ENCODE results near the gene PTPRD.

Gene PTPRD

DNA sequence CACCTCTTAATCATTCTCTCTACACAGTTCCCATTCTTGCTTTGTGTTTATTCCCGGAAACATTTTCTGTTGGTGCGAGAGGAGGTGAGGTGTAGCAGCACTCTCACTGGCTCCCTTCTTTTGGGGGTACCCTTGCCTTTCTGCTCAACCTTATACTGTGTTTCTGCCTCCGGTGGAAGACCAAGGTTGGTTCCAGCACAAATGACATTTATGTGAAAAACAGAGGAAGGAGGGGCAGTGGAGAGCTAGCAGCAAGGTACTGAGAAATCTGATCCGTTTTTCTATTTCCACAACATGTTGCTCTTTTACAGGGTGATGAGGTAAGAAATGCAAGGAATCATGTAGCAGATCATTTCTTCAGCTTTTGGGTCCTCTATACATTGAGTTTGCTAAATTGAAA lies 2165.2 kb downstream of the PTPRD start:
- DNase-seq, result no peak

DNA sequence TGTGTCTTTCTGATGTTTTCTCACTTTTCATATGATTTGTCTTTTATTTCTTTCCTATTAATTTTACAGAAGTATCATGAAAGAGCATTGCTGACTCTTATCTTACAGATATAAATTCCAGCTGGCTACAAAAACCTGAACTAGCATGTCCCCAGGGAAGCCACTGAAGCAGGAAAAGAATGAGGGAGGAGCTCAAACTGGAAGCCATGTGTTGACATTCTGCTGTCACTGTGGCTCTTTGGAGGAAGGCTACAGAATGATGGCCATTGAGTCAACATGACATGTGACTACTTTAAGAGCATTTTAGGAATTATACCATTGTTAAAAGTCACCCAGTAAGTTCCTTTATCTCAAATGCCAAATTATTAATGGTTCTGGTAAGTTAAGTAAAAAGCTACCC lies 2174.9 kb downstream of the PTPRD start:
- DNase-seq, result no peak

DNA sequence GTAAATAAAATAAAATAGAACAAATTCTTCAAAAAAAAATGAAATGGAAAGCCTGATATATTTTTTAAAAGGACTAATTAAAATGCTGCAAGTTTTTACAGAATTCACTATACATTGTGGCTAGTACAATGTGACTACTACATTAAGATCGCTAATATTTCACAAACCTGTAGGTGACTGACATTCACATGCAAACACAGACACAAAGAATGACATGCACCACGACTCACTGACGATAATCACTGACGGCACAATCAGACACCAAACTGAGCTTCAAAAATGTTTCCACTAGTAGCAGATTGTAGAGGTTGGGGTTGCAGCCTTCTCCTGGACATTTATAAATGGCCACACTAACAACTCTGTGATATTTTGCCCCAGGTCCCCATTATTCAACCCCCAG lies 2175.5 kb downstream of the PTPRD start:
- no peak for DNase-seq

DNA sequence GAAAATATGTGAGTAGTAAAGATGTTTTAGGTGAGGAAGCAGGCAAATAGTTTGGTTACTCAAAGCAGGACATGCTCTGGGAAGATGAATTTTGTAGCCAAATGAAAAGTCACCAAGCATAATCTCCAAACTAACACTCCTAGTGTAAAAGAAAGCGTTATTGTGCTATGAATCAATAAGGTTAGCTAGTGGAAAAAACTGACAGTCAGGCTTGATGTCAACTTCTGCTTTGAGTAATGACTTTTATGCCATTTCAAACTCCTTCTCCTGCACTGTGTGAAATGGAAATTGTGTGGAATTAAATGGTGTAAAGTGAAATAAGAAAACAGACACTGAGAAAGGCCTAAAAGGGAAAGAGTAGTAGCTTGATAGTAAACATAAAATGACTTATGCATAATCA lies 2176.0 kb downstream of the PTPRD start:
- no peak for DNase-seq

DNA sequence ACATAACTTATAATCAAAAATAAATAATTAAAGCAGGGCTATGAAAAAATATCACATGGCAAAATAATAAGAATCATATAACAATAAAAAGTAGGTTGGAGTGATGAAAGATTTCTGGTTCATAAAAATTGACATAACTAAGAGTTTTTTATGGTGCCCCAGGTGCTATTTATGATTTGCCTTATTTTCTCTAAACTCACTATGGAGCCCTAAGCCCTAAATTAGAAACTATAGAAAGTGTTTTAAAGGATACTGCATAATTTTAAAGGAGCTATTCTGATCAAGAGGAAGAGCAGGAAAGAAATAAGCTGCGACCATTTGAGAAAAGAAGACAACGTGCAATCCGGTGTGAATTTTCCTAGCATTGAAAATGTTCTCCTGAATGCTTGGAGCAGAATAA lies 2178.2 kb downstream of the PTPRD start:
- no peak for DNase-seq

DNA sequence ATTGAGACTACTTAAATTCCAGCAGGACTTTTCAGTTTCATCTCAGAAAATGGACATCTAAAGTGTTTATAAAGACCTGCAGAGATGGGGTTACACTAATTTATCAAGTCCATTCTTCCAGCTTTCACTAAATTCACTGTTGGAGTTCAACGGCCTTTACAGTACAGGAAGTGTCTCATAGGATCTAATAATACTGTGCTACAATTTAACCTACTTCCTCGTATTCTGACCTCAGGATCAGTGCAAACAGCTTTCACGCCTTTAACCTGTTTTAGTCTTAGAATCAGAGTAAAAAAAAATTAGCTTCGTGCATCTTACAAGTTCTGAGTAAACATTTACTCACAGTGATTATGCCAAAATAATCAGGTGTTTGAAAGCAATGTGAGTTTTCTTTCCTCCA lies 2180.6 kb downstream of the PTPRD start:
- DNase-seq, result no peak

DNA sequence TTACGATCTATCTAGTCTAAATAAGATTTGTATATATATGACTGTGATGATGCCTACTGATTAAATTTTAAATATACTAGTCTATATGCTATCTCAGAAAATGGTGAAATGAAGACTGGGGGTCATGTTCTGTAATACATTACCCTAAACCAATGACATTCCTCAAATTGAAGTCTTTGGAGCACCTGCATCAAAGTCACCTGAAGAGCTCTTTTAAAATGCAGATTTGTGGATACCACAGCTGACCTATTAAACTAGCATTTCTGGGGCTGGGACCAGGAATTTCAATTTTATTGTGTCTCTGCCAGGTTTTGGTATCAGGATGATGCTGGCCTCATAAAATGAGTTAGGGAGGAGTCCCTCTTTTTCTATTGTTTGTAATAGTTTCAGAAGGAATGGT lies 2181.3 kb downstream of the PTPRD start:
- no peak for DNase-seq

DNA sequence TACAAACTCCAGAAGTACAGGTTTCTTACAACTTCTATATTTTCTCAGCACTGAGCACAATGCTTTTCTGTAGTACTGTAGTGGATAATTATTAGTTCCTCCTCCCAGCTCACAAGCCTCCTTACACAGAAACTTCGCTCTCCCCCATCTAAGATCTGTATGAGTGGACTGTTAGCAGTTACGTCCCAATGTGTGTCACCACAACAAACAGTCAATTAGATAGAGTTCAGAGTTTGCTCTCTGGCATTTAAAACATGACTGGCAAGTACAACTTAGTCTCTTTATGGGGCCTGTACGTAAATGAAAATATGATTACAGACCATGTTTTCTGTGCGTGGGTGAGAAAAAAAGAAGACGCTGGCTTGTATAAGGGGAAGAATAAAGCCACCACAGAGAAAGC lies 2181.9 kb downstream of the PTPRD start:
- no peak for DNase-seq

DNA sequence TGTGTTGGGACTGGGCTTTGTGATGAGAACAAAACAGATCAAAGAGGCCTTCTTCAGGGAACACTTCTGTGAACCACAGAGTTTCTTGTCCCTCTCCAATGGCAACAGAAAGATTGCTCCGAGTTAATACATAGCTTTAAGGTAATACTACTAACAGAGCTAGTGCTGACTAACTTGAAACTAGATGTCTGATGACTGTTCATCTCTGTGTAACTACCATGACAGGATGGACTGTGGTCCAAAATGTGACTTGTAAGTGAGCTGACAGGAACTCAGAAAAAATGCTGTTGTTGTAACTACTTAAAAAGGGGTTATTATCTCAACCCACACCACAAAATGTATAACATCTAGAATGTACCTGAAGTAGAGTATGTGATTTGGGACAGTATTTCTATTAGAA lies 2183.0 kb downstream of the PTPRD start:
- no peak for DNase-seq

DNA sequence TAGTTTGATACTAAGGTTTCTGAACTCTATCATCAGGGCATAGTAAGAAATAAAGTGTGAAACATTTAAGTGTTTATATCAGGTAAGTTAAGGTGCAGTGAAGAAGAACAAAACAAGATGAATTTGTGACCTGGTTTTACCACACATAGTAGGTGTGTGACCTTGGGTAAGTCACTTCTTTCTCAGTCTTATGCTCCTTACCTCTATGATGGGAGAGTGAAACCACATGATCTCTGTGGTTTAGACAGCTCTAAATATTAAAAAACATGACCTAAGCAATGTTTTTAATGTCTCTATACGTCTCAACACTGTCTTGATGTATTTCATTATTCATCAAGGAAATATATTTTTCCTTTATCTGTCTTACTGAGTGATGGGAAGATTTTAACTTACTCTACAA lies 2183.6 kb downstream of the PTPRD start:
- no peak for DNase-seq

DNA sequence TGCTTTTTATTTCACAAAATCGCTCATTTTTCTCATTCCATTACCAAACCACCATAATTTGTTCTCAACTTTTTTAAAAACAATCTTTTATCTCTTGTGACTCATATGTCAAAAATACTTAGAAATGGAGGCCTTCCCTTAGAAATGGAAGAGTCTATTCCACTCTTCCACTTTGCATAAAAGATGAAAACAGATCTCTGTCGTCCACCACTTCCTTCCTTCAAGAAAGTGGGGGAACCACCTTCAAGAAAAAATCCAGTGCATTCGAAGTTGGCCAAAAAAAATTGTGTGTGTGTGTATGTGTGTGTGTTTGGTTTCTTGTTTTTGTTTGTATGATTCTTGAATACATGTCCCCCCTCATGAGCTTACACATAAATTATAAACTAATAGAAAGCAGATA lies 2184.4 kb downstream of the PTPRD start:
- DNase-seq, result no peak

DNA sequence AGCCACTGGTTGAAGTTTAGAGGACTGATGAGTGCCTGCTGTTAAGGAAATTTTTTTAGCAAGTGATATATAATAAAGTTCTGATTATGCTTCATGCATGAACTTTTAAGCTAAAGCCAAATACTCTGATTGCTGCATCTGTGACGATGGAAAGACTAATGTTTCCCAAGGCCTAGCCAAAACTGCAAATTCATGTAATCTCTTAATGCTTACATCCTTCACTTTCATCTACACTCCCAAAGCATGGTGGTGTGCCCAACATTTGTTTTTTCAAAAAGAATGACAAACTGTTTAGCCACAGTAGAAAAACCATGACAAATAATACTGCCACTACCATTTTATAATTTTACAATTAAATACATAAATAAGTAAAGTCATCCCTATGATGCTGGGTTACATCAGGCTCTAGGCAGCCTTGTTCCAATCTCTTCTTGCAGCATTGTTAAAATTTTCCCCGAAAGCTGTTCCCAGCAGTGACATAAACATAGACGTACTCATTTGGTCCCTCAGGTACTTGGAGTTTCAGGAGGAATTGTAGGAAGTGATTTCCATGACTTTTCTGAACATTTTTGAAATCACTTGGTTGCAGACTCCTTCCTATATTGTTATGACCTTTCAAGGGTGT lies 2187.9 kb downstream of the PTPRD start:
- no peak for DNase-seq

DNA sequence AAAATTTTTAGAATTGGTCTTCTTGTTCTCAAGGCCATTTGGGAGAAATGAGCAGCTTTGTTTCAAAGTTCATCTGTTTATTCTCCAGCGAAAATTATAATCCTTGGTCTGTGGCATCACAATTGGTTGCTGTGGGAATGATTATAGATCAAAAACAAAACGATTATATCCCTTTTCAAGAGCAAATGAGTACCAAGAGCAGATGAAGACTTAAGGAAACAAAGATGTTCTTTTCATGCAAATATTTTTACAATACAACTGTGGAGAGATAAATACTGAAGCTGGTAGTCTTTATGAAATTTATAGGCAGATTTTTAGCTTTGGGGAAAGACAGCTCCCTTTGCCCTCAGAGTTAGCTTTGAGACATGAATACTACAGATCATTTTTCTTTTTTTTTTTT lies 2192.4 kb downstream of the PTPRD start:
- no peak for DNase-seq

DNA sequence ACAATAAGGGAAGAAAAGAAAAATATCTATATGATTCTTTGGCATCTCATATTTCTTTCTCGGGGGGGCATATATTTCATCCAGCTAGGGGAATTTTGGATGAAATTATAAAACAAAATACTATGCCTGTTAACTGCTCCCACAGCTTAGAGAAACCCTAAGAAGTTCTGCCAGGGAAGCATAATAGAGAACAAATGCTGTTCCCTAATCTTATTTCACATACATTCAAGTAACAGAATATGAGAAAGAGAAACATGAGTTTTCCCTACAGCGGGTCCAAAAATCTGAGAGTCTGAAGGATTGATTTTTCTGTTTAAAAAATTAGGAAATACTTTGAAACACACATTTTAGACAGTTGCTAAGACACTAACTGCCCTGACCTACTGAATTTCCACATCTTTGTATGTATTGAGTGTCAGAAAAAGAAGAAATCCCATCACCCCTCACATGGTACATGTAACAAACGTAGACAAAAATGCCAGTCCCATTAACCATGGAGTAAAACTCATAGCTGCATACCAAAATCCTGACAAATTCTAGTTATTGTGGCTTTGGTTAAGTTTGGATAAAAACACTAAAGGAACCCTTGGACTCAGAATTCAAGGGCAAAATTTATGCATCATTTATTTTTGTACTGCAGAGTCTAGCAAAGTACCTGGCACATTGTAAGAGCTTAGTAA lies 2193.1 kb downstream of the PTPRD start:
- no peak for DNase-seq

DNA sequence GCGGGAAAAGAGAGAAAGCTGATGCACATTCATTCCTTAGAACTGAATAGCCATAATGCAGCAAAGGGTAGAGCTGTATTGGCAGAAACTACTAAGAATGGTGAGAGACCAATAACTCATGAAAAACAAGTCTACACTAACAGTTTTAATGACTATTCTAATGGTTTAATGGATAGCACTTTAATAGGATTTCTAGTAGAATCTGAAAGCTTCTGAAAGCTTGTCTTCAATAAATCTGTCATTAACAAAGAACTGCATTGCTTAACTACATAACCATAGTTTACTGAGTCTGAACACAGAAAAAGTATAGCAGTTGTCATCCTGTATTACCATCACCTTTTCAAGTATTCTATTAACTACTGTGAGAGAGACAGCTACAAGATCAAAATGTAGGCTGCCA lies 2195.5 kb downstream of the PTPRD start:
- no peak for DNase-seq

DNA sequence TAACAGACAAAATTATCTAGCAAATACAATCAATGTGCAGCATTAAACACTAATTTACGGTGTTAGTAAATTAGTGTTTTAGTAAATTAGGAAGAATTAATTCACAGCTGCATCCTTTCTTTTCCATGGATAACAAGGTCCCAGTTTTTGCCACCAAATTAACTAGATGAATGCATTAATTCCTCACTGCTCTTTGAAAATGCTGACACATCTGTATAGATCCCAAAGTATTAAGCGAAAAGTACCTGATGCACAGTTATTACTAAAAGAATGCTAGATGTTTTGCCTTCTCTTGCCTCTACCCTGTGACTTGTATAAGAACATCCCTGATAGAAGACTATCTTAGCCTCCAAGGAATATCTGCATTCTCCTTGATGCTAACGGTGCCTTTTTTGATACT lies 2200.5 kb downstream of the PTPRD start:
- DNase-seq, result no peak

DNA sequence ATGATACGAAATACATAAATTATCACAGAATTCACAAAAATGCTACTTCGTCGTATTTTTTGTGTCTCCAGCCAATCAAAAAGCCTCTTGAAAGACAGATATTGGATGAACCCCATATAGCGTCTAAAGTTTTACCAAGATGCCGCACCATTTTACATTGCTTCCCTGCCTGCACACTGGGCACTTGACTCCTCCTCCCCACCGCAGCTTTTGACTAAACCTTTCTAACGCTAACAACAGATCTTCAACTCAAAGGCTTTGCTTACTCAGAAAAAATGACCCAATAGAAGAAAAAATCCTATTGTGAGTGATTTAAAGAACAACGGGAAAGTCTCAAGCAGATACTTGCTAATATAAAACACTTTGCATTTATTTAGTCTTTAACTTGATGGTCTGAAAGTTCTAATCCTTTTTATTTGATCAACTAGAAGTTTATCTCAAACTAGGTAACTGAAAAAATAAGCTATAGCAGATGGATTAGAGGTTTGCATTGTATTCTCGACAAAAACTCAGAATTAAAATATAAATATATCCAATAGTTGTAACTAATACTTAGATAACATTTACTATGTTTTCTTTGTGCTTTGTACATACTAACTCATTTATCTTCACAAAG lies 2204.1 kb downstream of the PTPRD start:
- no peak for DNase-seq

DNA sequence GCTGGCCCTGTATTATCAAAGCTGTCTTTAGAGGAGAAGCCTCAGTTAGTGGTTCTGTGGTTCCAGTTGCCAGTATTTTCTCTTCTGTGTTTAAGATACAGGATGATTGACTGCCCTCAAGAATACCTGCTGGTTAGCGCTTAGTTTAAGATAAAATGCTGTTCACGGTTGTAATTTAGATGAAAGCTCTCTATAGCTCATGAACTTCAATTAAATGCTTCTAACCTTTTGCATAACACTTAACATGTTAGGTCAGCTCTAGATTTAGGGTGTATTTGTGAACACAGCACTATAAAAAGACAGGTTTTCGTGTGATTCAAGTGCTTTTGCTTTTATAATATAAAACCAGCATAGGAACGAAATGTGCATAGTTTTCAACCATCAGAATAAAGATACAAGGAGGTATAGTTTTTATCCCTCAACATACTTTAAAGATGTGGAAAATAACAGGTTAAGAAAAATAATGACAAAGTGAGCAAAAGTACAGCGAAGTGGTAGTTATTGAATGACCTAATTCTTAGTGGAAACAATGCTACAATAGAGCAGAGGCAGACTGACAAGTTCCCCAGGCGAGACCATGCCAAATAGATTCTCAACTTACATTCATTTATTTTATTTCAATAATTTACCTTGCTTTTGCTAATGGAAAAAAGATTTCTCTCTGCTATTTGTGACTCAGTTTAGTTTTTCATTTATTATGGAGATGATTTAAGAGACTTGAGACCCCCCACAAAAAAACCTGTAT lies 2210.7 kb downstream of the PTPRD start:
- no peak for DNase-seq

DNA sequence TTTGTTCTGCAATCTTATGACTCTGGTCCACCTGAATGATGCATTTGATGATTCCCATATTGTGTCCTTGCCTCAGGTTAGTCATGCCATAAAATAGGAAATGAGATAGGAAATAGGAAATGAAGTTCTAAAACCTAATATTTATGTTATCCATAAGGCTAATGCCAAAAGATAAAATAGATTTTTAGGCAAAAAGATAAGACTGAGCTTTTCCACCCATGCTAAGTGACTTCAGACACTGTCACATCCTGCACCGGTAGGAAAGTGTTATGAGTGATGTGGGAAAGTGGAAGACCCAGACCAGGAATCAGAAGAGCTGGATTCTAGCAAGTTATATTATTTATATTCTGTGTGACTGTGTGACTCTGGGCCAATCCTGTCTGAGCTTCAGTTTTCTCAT lies 2212.4 kb downstream of the PTPRD start:
- DNase-seq, result no peak

DNA sequence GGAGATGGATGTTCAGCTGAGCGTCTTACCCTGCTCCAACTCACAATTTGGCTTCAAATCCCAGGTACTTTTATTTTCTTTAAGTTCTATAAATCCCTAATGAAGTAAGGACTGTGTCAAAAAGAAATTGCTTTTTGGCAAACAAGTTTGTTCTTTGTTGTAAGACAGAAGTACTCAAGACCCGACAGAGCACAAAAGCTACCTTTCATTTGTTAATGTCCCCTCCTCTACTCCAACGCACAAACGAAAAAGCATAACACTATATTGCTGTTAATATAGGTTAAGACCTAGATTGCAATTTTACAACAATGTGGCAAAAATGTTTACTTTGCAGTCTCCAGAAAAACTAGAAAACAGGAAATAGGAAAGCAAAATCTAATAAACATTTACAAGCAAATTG lies 2217.8 kb downstream of the PTPRD start:
- DNase-seq, result no peak

DNA sequence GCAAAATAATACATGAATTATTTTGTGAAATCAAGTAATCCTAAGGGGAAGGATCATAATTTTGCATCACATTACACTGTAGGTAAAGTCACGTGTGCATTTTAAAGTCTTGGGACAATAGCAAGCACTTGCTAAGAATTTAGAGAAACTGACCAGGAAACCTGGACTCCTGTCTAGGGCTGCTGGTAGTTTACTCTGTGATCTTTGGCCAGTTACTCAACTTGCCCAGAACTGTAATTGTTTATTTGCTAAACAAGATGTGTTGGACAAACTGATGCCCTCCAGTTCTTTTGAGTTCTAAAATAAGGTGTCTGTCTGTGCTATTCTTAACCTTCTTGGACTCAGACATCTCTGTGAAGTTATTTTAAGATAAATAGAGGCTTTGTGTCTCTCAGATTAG lies 2218.5 kb downstream of the PTPRD start:
- no peak for DNase-seq

DNA sequence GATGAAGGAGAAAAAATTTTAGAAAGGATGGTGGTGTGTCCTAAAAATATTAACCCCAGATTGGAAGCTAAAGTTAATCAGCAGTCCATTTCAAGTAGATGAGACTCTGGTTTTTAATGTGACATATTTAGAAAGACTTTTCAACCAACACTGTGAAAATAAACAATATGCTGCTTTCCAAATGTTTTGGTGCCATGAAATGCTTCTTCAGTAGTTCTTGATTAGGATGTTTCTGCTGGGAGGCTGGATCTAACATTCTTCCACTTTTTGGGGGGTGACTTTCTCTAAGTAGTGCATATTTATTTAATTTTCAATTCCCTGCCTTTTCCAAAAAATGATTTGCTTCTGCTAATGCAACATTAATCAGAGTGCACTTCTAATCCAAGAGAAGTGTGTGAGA lies 2219.9 kb downstream of the PTPRD start:
- no peak for DNase-seq

DNA sequence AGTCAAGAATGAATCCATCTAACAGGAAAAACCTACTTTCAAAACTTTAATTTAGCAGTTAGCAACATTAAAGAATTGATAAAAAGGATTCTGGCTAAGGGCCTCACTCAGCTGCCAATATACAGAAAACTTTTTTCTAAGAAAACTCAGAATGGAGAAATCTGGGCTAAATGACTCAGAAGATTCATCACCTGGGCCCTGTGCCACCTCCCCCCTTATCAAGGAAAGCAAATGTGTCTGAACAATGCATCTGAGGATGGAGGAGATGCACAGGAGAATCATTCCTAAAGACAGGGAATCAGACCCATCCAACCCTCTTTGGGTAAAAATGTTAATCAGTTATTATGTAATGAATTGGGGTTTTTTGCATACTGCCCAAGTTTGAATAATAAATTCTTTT lies 2221.2 kb downstream of the PTPRD start:
- DNase-seq, result no peak

DNA sequence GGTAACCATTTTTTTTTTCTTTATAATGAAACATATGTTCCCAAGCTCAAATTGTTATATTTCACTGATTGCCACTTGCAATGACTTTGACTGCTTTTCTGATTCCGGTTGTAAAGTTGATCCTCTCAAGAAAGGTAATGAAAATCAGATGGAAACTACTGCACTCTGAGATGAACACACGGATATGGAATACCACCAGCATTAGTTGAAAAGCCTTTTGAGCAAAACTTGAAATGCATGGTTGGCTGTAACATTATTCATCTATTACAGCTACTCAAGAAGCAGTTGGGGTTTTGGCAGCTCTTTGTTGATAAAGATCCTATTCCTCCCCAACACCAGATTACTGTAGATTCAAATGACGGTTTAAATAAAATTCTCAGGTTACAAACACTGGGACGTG lies 2221.7 kb downstream of the PTPRD start:
- no peak for DNase-seq
